GM15510 (cell line): ENCODE data around the gene KASH5.

Experiments
- POLR2A ChIP-seq: IDR thresholded peaks from 3 replicates; pipeline ENCODE4 v1.6.1; 2011; ENCODE audit warnings: borderline replicate concordance; ENCODE audit not compliant: insufficient read length; ENCODE audit errors: extremely low read depth

Gene KASH5

GRCh38 chr19:49462492-49462891 lies 74.4 kb downstream of the KASH5 start:
- TF ChIP-seq POLR2A: no peak

- no peak for TF ChIP-seq POLR2A
Measured at GRCh38 chr19:49463960-49464740, 76.1 kb downstream of the KASH5 start.

- TF ChIP-seq POLR2A: no peak
Measured at GRCh38 chr19:49465371-49465770, 77.3 kb downstream of the KASH5 start.
